ENCODE results near the gene MNAT1.

Gene MNAT1

DNA sequence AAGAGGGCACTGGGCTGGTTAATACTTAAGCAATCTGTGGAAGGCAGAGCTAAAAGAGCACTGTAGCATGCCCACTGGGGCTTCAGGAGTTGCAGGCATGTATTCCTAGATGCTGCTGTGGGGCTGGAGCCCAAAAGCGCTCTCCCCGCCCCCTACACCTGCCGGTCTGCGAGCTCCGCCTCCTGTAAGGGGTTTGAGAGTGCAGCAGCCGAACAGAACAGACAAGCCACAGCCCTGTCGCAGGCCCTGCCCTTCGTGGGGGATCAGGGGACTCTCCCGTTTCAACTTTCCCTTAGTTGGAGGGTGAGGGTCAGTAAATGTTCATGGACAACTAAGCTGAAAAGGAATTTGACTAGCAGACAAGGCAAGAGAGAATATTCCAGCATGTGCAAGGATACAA lies 264.1 kb downstream of the MNAT1 start:
- TF ChIP-seq, protein P1, sequence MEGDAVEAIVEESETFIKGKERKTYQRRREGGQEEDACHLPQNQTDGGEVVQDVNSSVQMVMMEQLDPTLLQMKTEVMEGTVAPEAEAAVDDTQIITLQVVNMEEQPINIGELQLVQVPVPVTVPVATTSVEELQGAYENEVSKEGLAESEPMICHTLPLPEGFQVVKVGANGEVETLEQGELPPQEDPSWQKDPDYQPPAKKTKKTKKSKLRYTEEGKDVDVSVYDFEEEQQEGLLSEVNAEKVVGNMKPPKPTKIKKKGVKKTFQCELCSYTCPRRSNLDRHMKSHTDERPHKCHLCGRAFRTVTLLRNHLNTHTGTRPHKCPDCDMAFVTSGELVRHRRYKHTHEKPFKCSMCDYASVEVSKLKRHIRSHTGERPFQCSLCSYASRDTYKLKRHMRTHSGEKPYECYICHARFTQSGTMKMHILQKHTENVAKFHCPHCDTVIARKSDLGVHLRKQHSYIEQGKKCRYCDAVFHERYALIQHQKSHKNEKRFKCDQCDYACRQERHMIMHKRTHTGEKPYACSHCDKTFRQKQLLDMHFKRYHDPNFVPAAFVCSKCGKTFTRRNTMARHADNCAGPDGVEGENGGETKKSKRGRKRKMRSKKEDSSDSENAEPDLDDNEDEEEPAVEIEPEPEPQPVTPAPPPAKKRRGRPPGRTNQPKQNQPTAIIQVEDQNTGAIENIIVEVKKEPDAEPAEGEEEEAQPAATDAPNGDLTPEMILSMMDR (IDR thresholded peaks at IDR 0.05; ENCODE audit: extremely low read depth, insufficient read depth, missing control alignments): no peak
- no peak for DNase-seq (ENCODE audit: low spot score)
- in situ Hi-C loops (cut with MboI; ENCODE audit: low pct_unique_long_range_greater_than_20kb, low sequenced_read_pairs, unreplicated experiment): no loop called here

DNA sequence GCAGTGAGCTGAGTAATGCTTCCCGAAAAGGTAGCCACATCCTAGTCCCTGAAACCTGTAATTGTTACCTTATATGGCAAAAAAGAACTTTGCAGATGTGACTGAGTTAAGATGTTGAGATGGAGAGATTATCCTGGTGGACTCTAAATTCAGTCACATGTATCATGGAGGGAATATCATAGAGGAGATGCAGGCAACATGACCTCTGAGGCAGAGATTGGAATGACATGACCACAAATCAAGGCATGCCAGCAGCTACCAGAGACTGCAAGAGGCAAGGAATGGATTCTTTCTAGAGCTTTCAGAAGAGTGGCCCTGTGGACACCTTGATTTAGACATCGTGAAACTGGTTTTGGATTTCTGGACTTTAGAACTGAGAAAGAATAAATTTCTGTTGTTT lies 265.0 kb downstream of the MNAT1 start:
- TF ChIP-seq, protein P1 (IDR thresholded peaks at IDR 0.05; ENCODE audit: extremely low read depth, insufficient read depth, missing control alignments): no peak
- in situ Hi-C loops (cut with MboI; ENCODE audit: low pct_unique_long_range_greater_than_20kb, low sequenced_read_pairs, unreplicated experiment): no loop called here
- DNase-seq (ENCODE audit: low spot score): no peak

DNA sequence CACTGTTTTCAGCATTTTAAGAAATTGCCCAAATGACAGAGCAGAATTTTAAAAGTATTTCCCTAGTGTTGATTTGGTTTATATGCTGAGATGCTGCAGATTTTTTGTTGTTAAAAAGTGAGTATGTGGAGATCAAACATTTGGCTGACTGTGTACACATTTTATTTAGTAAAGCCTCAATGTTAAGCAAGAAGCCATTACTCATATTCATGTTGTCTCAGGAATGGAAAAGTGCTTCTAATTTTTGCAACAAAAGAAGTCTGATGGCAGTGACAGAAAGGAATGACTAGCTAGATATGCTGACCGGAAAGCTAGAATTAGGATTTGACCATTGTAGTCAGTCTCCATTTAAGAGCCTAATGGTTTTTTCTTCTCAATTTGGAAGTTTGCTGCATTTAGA lies 269.0 kb downstream of the MNAT1 start:
- in situ Hi-C loops (cut with MboI; ENCODE audit: low pct_unique_long_range_greater_than_20kb, low sequenced_read_pairs, unreplicated experiment): no loop called here
- TF ChIP-seq, protein P1 (IDR thresholded peaks at IDR 0.05; ENCODE audit: extremely low read depth, insufficient read depth, missing control alignments): no peak
- no peak for DNase-seq (ENCODE audit: low spot score)

DNA sequence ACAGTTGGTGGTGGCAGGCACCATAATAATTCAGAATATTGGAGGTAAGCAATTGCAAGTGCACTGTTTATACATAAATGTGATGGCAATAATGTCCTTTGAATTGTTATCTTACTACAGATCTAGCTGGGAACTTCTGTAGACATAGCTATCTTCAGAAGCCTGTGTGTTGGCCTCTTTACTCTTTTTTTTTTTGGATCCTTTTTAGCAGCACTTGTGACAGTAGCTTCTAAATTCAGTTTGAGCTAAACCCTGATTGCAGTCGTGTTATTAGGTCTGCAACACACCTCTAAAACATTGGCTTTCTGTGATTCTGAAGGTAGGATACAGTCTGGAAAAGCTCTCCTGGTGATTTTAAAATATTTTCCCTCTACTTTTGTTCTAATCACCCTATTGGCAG lies 285.0 kb downstream of the MNAT1 start:
- no peak for DNase-seq (ENCODE audit: low spot score)
- TF ChIP-seq, protein P1 (IDR thresholded peaks at IDR 0.05; ENCODE audit: extremely low read depth, insufficient read depth, missing control alignments): no peak
- in situ Hi-C loops (cut with MboI; ENCODE audit: low pct_unique_long_range_greater_than_20kb, low sequenced_read_pairs, unreplicated experiment): no loop called here
